GM12878 (cell line): ENCODE results near the gene AAMP. TPM values are rescaled to one million over a fixed set of nuclear protein-coding genes. Genes with fewer than 3 reads are reported as not detected.

Experiments used
- BACH1 ChIP-seq: fragments of 450-650 bp; IDR thresholded peaks from 2 replicates; pipeline ENCODE4 v1.6.1; 2017; ENCODE audit warnings: mild to moderate bottlenecking, borderline replicate concordance
- EED ChIP-seq: sonication (generic); IDR thresholded peaks from 2 replicates; pipeline ENCODE4 v1.6.1; 2016; ENCODE audit warnings: antibody characterized with exemption, low read depth
- EGR1 ChIP-seq, 2 experiments: IDR thresholded peaks; 1 replicate in 1 of 2; 2 replicates in 1 of 2; pipeline ENCODE4 v1.6.1; 2011 to 2012; ENCODE audit warnings: low read depth in 2 of 2, low read length in 2 of 2, borderline replicate concordance in 1 of 2, mild to moderate bottlenecking in 1 of 2, moderate library complexity in 1 of 2
- GATAD2B ChIP-seq: fragments of 450-650 bp; conservative IDR thresholded peaks from 2 replicates; pipeline ENCODE4 v1.6.1; 2017; ENCODE audit warnings: low read depth, mild to moderate bottlenecking, moderate library complexity
- LARP7 ChIP-seq: fragments of 450-650 bp; IDR thresholded peaks from 2 replicates; pipeline ENCODE4 v1.6.1; 2017; ENCODE audit warnings: mild to moderate bottlenecking
- MEF2B ChIP-seq: fragments of 450-650 bp; IDR thresholded peaks from 2 replicates; pipeline ENCODE4 v1.6.1; 2018; ENCODE audit warnings: mild to moderate bottlenecking, moderate library complexity; ENCODE audit not compliant: partially characterized antibody, poor library complexity, severe bottlenecking
- MYC ChIP-seq: IDR thresholded peaks from 2 replicates; pipeline ENCODE4 v1.6.1; 2011; ENCODE audit warnings: mild to moderate bottlenecking, low read length, moderate library complexity, inconsistent platforms; ENCODE audit not compliant: insufficient read depth, insufficient replicate concordance, insufficient read length, severe bottlenecking
- NFYA ChIP-seq: IDR thresholded peaks from 2 replicates; pipeline ENCODE4 v1.6.1; 2011; ENCODE audit warnings: low read depth, mild to moderate bottlenecking, low read length, improper control_type of control experiment, borderline replicate concordance
- NRF1 ChIP-seq: conservative IDR thresholded peaks from 2 replicates; pipeline ENCODE4 v1.6.1; 2011; ENCODE audit warnings: mild to moderate bottlenecking, low read depth, low read length, improper control_type of control experiment
- PML ChIP-seq: IDR thresholded peaks from 2 replicates; pipeline ENCODE4 v1.6.1; 2012; ENCODE audit warnings: low read length, inconsistent platforms
- POLR2AphosphoS5 ChIP-seq: IDR thresholded peaks from 2 replicates; pipeline ENCODE4 v1.6.1; 2011; ENCODE audit warnings: mild to moderate bottlenecking, low read length, inconsistent platforms
- SIN3A ChIP-seq: IDR thresholded peaks from 2 replicates; pipeline ENCODE4 v1.6.1; 2012; ENCODE audit warnings: low read depth, low read length, improper control_type of control experiment
- SPI1 ChIP-seq: IDR thresholded peaks from 2 replicates; pipeline ENCODE4 v1.6.1; 2011; ENCODE audit warnings: low read depth, mild to moderate bottlenecking, low read length, moderate library complexity, borderline replicate concordance; ENCODE audit not compliant: insufficient read depth
- TBL1XR1 ChIP-seq: IDR thresholded peaks from 2 replicates; pipeline ENCODE4 v1.6.1; 2012; ENCODE audit warnings: low read depth, low read length, improper control_type of control experiment
- TCF3 ChIP-seq: IDR thresholded peaks from 2 replicates; pipeline ENCODE4 v1.6.1; 2012; ENCODE audit warnings: low read depth, mild to moderate bottlenecking, low read length, borderline replicate concordance; ENCODE audit not compliant: insufficient read depth
- polyA plus RNA-seq, 11 experiments: library from polyadenylated mRNA; depleted of rRNA in 4 of 11; unstranded in 6 of 11; stranded (reverse) in 5 of 11; fragments of >200 nt; fragmentation: Nextera tagmentation in 4 of 11; fragmentation: Illumina TruSeq in 1 of 11; extraction: Ambion mirVana in 4 of 11; extraction: Trizol in 1 of 11; gene quantifications; 1 replicate in 1 of 11; 2 replicates in 10 of 11; pipeline versions ENCODE4 v1.2.1 to v1.2.3, GENCODE V29; 2011 to 2016; ENCODE audit warnings: inconsistent platforms in 2 of 11, missing spikeins in 2 of 11, low read depth in 1 of 11
- total RNA-seq, 4 experiments: library from RNA; depleted of rRNA in 3 of 4; stranded (reverse); fragments of >200 nt in 3 of 4; fragmentation: Illumina TruSeq in 1 of 4; extraction: Trizol in 1 of 4; gene quantifications; 2 replicates each; pipeline versions ENCODE4 v1.2.1 to v1.2.3, GENCODE V29; 2013 to 2021
- TF ChIP-seq, protein P1 (sequence below): fragments of 450-650 bp; IDR thresholded peaks from 2 replicates; pipeline ENCODE4 v1.6.1; 2016; ENCODE audit warnings: mild to moderate bottlenecking, moderate library complexity, borderline replicate concordance
- TF ChIP-seq, protein P2 (sequence below): IDR thresholded peaks from 2 replicates; pipeline ENCODE4 v1.6.1; 2012; ENCODE audit warnings: improper control_type of control experiment, low read depth, low read length; ENCODE audit not compliant: insufficient replicate concordance
- TF ChIP-seq, protein P3 (sequence below): fragments of 450-650 bp; IDR thresholded peaks from 2 replicates; pipeline ENCODE4 v1.6.1; 2017; ENCODE audit warnings: borderline replicate concordance

The AAMP gene
- total and polyA plus RNA-seq, 10 of the 15 experiments (the other 5 are each of a cell fraction or from before 2014, with no cell fraction given), result 4.4 to 140 (median 81.9) TPM

DNA sequence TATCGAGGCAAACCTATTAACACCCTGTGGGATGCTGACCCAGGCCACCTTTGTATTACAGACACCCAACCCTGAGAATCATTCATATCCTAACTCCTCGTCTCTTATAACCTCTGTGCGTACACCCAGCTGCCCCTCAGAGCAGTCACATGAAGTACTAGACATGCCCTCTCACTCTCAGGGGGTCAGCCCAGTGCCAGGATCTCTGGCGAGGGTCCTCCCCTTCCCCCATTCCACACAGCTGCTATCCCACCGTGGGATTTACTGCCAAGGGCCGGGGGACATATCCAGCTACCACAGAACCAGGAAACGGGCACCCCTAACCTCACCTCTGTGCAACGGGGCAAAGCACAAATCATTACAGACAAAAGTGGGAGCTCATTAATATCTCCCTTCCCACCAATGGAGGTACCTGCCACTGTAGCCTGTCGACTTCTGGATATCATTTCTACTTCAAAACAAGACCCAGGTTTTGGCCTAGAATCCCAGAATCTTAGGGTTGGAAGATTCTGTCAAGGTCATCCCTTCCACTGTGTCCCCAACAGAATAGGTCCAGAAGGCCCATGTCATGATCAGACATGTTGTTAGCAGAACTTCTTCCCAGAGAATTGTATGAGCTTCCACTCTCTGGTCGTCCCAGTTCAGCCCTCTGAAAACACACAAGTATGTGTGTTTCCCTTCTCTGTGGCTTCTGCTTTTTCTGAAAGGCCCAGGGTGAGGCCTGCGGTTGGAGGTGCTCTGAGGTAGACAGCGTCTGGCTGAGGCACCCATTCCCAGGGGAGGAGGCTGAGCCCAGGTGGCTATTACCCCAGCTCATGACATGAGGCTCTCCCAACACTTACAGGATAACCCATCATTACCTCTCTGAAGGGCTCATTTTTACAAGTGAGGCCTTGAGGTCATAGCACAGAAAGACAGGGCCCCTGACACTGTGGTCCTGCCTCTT is 20.7 kb upstream of the AAMP start (continued):
- peak; percentile 98 for TF ChIP-seq MEF2B
- TF ChIP-seq SPI1, result peak; percentile 81
- peak; percentile 37; the same call in 1 of the 2 replicates for TF ChIP-seq SIN3A
- peak; percentile 27; the same call in 1 of the 2 replicates for TF ChIP-seq GATAD2B
- TF ChIP-seq POLR2AphosphoS5, result no peak
- no peak for TF ChIP-seq PML
- TF ChIP-seq BACH1, result no peak
- TF ChIP-seq EGR1 (IDR thresholded peaks at IDR 0.05; ENCODE audit: borderline replicate concordance in 1 of 2, low read depth in 2 of 2, low read length in 2 of 2), result no peak
- TF ChIP-seq TCF3, result peak; percentile 57; the same call in 1 of the 2 replicates
- TF ChIP-seq, protein P1, sequence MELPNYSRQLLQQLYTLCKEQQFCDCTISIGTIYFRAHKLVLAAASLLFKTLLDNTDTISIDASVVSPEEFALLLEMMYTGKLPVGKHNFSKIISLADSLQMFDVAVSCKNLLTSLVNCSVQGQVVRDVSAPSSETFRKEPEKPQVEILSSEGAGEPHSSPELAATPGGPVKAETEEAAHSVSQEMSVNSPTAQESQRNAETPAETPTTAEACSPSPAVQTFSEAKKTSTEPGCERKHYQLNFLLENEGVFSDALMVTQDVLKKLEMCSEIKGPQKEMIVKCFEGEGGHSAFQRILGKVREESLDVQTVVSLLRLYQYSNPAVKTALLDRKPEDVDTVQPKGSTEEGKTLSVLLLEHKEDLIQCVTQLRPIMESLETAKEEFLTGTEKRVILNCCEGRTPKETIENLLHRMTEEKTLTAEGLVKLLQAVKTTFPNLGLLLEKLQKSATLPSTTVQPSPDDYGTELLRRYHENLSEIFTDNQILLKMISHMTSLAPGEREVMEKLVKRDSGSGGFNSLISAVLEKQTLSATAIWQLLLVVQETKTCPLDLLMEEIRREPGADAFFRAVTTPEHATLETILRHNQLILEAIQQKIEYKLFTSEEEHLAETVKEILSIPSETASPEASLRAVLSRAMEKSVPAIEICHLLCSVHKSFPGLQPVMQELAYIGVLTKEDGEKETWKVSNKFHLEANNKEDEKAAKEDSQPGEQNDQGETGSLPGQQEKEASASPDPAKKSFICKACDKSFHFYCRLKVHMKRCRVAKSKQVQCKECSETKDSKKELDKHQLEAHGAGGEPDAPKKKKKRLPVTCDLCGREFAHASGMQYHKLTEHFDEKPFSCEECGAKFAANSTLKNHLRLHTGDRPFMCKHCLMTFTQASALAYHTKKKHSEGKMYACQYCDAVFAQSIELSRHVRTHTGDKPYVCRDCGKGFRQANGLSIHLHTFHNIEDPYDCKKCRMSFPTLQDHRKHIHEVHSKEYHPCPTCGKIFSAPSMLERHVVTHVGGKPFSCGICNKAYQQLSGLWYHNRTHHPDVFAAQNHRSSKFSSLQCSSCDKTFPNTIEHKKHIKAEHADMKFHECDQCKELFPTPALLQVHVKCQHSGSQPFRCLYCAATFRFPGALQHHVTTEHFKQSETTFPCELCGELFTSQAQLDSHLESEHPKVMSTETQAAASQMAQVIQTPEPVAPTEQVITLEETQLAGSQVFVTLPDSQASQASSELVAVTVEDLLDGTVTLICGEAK, result no peak
- no peak for TF ChIP-seq LARP7
- TF ChIP-seq MYC, result no peak
- TF ChIP-seq NRF1, result no peak
- TF ChIP-seq, protein P2, sequence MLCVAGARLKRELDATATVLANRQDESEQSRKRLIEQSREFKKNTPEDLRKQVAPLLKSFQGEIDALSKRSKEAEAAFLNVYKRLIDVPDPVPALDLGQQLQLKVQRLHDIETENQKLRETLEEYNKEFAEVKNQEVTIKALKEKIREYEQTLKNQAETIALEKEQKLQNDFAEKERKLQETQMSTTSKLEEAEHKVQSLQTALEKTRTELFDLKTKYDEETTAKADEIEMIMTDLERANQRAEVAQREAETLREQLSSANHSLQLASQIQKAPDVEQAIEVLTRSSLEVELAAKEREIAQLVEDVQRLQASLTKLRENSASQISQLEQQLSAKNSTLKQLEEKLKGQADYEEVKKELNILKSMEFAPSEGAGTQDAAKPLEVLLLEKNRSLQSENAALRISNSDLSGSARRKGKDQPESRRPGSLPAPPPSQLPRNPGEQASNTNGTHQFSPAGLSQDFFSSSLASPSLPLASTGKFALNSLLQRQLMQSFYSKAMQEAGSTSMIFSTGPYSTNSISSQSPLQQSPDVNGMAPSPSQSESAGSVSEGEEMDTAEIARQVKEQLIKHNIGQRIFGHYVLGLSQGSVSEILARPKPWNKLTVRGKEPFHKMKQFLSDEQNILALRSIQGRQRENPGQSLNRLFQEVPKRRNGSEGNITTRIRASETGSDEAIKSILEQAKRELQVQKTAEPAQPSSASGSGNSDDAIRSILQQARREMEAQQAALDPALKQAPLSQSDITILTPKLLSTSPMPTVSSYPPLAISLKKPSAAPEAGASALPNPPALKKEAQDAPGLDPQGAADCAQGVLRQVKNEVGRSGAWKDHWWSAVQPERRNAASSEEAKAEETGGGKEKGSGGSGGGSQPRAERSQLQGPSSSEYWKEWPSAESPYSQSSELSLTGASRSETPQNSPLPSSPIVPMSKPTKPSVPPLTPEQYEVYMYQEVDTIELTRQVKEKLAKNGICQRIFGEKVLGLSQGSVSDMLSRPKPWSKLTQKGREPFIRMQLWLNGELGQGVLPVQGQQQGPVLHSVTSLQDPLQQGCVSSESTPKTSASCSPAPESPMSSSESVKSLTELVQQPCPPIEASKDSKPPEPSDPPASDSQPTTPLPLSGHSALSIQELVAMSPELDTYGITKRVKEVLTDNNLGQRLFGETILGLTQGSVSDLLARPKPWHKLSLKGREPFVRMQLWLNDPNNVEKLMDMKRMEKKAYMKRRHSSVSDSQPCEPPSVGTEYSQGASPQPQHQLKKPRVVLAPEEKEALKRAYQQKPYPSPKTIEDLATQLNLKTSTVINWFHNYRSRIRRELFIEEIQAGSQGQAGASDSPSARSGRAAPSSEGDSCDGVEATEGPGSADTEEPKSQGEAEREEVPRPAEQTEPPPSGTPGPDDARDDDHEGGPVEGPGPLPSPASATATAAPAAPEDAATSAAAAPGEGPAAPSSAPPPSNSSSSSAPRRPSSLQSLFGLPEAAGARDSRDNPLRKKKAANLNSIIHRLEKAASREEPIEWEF, result peak; percentile 86
- TF ChIP-seq, protein P3, sequence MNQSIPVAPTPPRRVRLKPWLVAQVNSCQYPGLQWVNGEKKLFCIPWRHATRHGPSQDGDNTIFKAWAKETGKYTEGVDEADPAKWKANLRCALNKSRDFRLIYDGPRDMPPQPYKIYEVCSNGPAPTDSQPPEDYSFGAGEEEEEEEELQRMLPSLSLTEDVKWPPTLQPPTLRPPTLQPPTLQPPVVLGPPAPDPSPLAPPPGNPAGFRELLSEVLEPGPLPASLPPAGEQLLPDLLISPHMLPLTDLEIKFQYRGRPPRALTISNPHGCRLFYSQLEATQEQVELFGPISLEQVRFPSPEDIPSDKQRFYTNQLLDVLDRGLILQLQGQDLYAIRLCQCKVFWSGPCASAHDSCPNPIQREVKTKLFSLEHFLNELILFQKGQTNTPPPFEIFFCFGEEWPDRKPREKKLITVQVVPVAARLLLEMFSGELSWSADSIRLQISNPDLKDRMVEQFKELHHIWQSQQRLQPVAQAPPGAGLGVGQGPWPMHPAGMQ, result no peak
- TF ChIP-seq TBL1XR1, result 0 out of 2 replicates have a peak, but pooled peaks have one; percentile 29
- TF ChIP-seq EED, result peak; percentile 65
- no peak for TF ChIP-seq NFYA
